K562 (cell line): ENCODE data around the gene ENTPD8. TPM values are rescaled to one million over a fixed set of nuclear protein-coding genes. Genes with fewer than 3 reads are reported as not detected.

Source experiments
- ATAC-seq: fragments of 200-7000 bp; cut with Tn5 transposase; 3 replicates; pipeline ENCODE4 v1.9.1; 2020; ENCODE audit warnings: moderate library complexity
- BruUV-seq: library from RNA; stranded (reverse); fragments of 400-500 nt; replicated peaks from 2 replicates; lab custom pipeline; 2021; lab: Mats Ljungman, UMichigan
- CTCF ChIA-PET: fragments of 300-600 bp; formaldehyde crosslinking; extraction: SDS; loops from one replicate; lab custom pipeline; 2021; ENCODE audit warnings: low intra/inter-chr PET ratio; lab: Yijun Ruan, JAX
- POLR2A ChIA-PET: fragments of 300-600, 350-650 bp; sonication (Branson Sonifier 250); formaldehyde crosslinking; extraction: SDS; loops from one replicate; lab custom pipeline; 2021; ENCODE audit warnings: antibody characterized with exemption, inconsistent platforms; lab: Yijun Ruan, JAX
- DNase-seq, 4 experiments: peaks; one replicate each; pipeline versions ENCODE4 v3.0.0 to v3.0.0-alpha.2; 2011 to 2018; ENCODE audit warnings: low spot score in 3 of 4, mixed read lengths in 3 of 4; ENCODE audit errors: extremely low read depth in 1 of 4
- FAIRE-seq: peaks from 2 replicates; lab custom pipeline; 2011; peaks lifted over from hg19 to GRCh38; lab: Jason Lieb, UNC
- H2AFZ ChIP-seq: 2 replicates; pipeline ENCODE4 v1.6.0; 2011; ENCODE audit warnings: low read depth, low read length, control low read depth, inconsistent platforms
- H3K27ac ChIP-seq: fragments of 200-600 bp; 3 replicates; pipeline ENCODE4 v1.8.0; 2011; ENCODE audit warnings: low read depth, mild to moderate bottlenecking, control low read depth, inconsistent platforms, low read length, moderate library complexity, mixed read lengths; ENCODE audit errors: extremely low read depth
- H3K27me3 ChIP-seq, 2 experiments: fragments of 300-600 bp in 1 of 2; 2 replicates in 1 of 2; 3 replicates in 1 of 2; pipeline versions ENCODE4 v1.6.0 to v1.8.0; 2011; ENCODE audit warnings: inconsistent platforms in 2 of 2, low read length in 2 of 2, mild to moderate bottlenecking in 1 of 2, mixed read lengths in 1 of 2, moderate library complexity in 1 of 2; ENCODE audit not compliant: control insufficient read depth in 2 of 2, insufficient read depth in 2 of 2
- H3K36me3 ChIP-seq: fragments of 300-600 bp; 3 replicates; pipeline ENCODE4 v1.8.0; 2011; ENCODE audit warnings: mild to moderate bottlenecking, low read length, inconsistent platforms; ENCODE audit not compliant: control insufficient read depth, insufficient read depth
- H3K4me1 ChIP-seq, 2 experiments: fragments of 200-600 bp in 1 of 2; replicated peaks in 1 of 2; 2 replicates in 1 of 2; 3 replicates in 1 of 2; pipeline versions ENCODE4 v1.5.1 to v1.8.0; 2011; ENCODE audit warnings: inconsistent platforms in 2 of 2, low read length in 2 of 2, mild to moderate bottlenecking in 1 of 2, mixed read lengths in 1 of 2, moderate library complexity in 1 of 2; ENCODE audit not compliant: control insufficient read depth in 2 of 2, insufficient read depth in 2 of 2
- H3K4me2 ChIP-seq: 2 replicates; pipeline ENCODE4 v1.6.1; 2011; ENCODE audit warnings: low read length, control low read depth, inconsistent platforms, mixed read lengths; ENCODE audit not compliant: insufficient read depth
- H3K4me3 ChIP-seq: fragments of 200-600 bp; sonication (generic), shearing (Covaris generic); 2 replicates; pipeline ENCODE4 v1.5.1; 2016; ENCODE audit warnings: control low read depth, inconsistent platforms
- H3K79me2 ChIP-seq: fragments of 200-600 bp; 3 replicates; pipeline ENCODE4 v1.8.0; 2011; ENCODE audit warnings: low read length, inconsistent platforms; ENCODE audit not compliant: control insufficient read depth, insufficient read depth
- H3K9ac ChIP-seq, 2 experiments: 2 replicates each; pipeline versions ENCODE4 v1.6.0 to v1.6.1; 2011; ENCODE audit warnings: low read depth in 2 of 2, low read length in 2 of 2, control low read depth in 1 of 2, inconsistent platforms in 1 of 2, mild to moderate bottlenecking in 1 of 2, mixed read lengths in 1 of 2; ENCODE audit not compliant: insufficient read depth in 1 of 2
- H3K9me1 ChIP-seq: one replicate; pipeline ENCODE4 v1.6.0; 2011; ENCODE audit warnings: inconsistent platforms, mild to moderate bottlenecking, low read length, moderate library complexity; ENCODE audit not compliant: control insufficient read depth, insufficient read depth
- H3K9me3 ChIP-seq: replicated peaks from 2 replicates; pipeline ENCODE4 v1.5.1; 2011; ENCODE audit warnings: low read depth, low read length, inconsistent platforms; ENCODE audit not compliant: control insufficient read depth, insufficient read depth
- H4K20me1 ChIP-seq: replicated peaks from 2 replicates; pipeline ENCODE4 v1.6.1; 2011; ENCODE audit warnings: low read length, inconsistent platforms, mixed read lengths; ENCODE audit not compliant: control insufficient read depth, insufficient read depth
- DLX4 ChIP-seq: fragments of 250-450 bp; sonication (Bioruptor Pico); IDR thresholded peaks from 2 replicates; pipeline ENCODE4 v1.6.1; 2021; ENCODE audit warnings: mild to moderate bottlenecking
- EP300 ChIP-seq: IDR thresholded peaks from 2 replicates; pipeline ENCODE4 v1.6.1; 2012; ENCODE audit warnings: low read length, improper control_type of control experiment
- FOXA3 ChIP-seq, 2 experiments: fragments of 450-650 bp in 1 of 2; sonication (generic) in 1 of 2; formaldehyde crosslinking; IDR thresholded peaks in 1 of 2; conservative IDR thresholded peaks in 1 of 2; 2 replicates each; pipeline versions ENCODE4 v1.4.0 to v1.8.0; 2020 to 2022; ENCODE audit warnings: mild to moderate bottlenecking in 2 of 2, missing genetic modification reagents in 1 of 2
- HNRNPL ChIP-seq: fragments of 200-400 bp; formaldehyde crosslinking; IDR thresholded peaks from 2 replicates; pipeline ENCODE4 v1.6.1; 2017; ENCODE audit warnings: low read depth, mild to moderate bottlenecking, low read length
- HNRNPLL ChIP-seq: fragments of 200-400 bp; formaldehyde crosslinking; IDR thresholded peaks from 2 replicates; pipeline ENCODE4 v1.6.1; 2017; ENCODE audit warnings: low read length, low read depth, mild to moderate bottlenecking; ENCODE audit not compliant: poor library complexity, severe bottlenecking
- SMARCA5 ChIP-seq: fragments of 450-650 bp; IDR thresholded peaks from 2 replicates; pipeline ENCODE4 v1.6.1; 2016
- TAF9B ChIP-seq: fragments of 450-650 bp; IDR thresholded peaks from 2 replicates; pipeline ENCODE4 v1.6.1; 2018; ENCODE audit warnings: mild to moderate bottlenecking; ENCODE audit not compliant: partially characterized antibody
- ZNF740 ChIP-seq, 3 experiments: fragments of 200-800 bp in 1 of 3; sonication (Bioruptor generic) in 1 of 3; sonication (generic) in 1 of 3; formaldehyde crosslinking in 1 of 3; IDR thresholded peaks; 2 replicates each; pipeline versions ENCODE4 v1.6.1 to v1.8.0; 2016 to 2022; ENCODE audit warnings: mild to moderate bottlenecking in 2 of 3, missing compliant biosample characterization in 2 of 3, missing genetic modification characterization in 2 of 3, missing genetic modification reagents in 1 of 3
- WGBS: fragments of 100-300 bp; shearing (Covaris generic); methylation state at CpG from one replicate; pipeline ENCODE4 v1.1.6; 2016; ENCODE audit warnings: low coverage, mixed read lengths; ENCODE audit not compliant: insufficient coverage; ENCODE audit errors: missing lambda C conversion rate; 5-methylcytosine and 5-hydroxymethylcytosine counted together
- in situ Hi-C: fragments of 300-500 bp; cut with MboI; formaldehyde crosslinking; loops from 4 replicates; pipeline ENCODE4 v1.15.0; 2018; ENCODE audit warnings: inconsistent platforms, mixed read lengths
- intact Hi-C: fragments of 100-400 bp; cut with micrococcal nuclease; formaldehyde crosslinking; loops from 2 replicates; pipeline ENCODE4 v1.14.2; 2022
- polyA plus RNA-seq, 8 experiments: library from polyadenylated mRNA; depleted of rRNA in 4 of 8; stranded (reverse) in 5 of 8; unstranded in 3 of 8; fragments of >200 nt; fragmentation: Nextera tagmentation in 2 of 8; fragmentation: Illumina TruSeq in 1 of 8; extraction: Ambion mirVana in 2 of 8; extraction: Trizol in 1 of 8; gene quantifications; 2 replicates each; pipeline versions ENCODE4 v1.2.1 to v1.2.3, GENCODE V29; 2011 to 2014; ENCODE audit warnings: inconsistent platforms in 1 of 8, missing spikeins in 1 of 8
- total RNA-seq, 7 experiments: library from RNA; depleted of rRNA in 6 of 7; stranded (reverse); fragments of >200 nt in 6 of 7; fragmentation: Illumina TruSeq in 2 of 7; extraction: Trizol in 2 of 7; gene quantifications; 2 replicates each; pipeline versions ENCODE4 v1.2.1 to v1.2.3, GENCODE V29; 2011 to 2021; ENCODE audit warnings: low replicate concordance in 1 of 7

ENTPD8 gene
- total and polyA plus RNA-seq, 9 of the 15 experiments (the other 6 are each of a cell fraction or from before 2014, with no cell fraction given) = 0.06 to 0.27 (median 0.19) TPM; not detected in 5

GRCh38 chr9:137432687-137433348, 8.3 kb downstream of the ENTPD8 start:
- ChIA-PET CTCF (no interaction called here), POLR2A (interaction anchor here (0.6 to 1.1 kb wide), 4 partner anchors 15 to 253 kb away, joined by 3 to 6 read pairs (median 4); no protein-coding TSS in a partner anchor)
- Histone ChIP-seq H4K20me1 (no peaks in the 10 kb centered on the region), H3K4me3 (no peak overlapping the region), H3K9ac (no peak overlapping the region), H3K4me1 (peaks cover 14 to 92% of the 10 kb centered on the region in 2 experiments; a peak in 4 of 5 replicates), H3K27ac (no peak overlapping the region), H3K27me3 (no peaks in the 10 kb centered on the region), H3K79me2 (no peaks in the 10 kb centered on the region), H3K9me3 (no peaks in the 10 kb centered on the region), H3K4me2 (no peak overlapping the region), H2AFZ (peak overlapping the region; percentile 17; the same call in 1 of the 2 replicates), H3K36me3 (no peaks in the 10 kb centered on the region), H3K9me1 (no peaks in the 10 kb centered on the region)
- 66% methylated on average over 10 of the region's 20 CpGs for WGBS
- no peak for TF ChIP-seq DLX4 (CRISPR knock-in tag)
- peak; percentile 10; the same call in 1 of the 2 replicates for TF ChIP-seq HNRNPL
- TF ChIP-seq SMARCA5 = no peak
- TF ChIP-seq FOXA3 (CRISPR knock-in tag; conservative IDR thresholded peaks at IDR 0.05 in 1 of 2, IDR thresholded peaks at IDR 0.05 in 1 of 2) = no peak
- no peak for TF ChIP-seq HNRNPLL
- TF ChIP-seq TAF9B = no peak
- no peak for TF ChIP-seq EP300
- 0 out of 2 replicates have a peak, but pooled peaks have one; percentile 39 for TF ChIP-seq ZNF740 (CRISPR knock-in tag; IDR thresholded peaks at IDR 0.05)
- no peak for TF ChIP-seq ZNF740 (tag; IDR thresholded peaks at IDR 0.05)
- FAIRE-seq (no peak), DNase-seq (no peak), ATAC-seq (no peak)
- BruUV-seq = no TSS peak
- intact Hi-C loops = no loop called here
- in situ Hi-C loops = no loop called here
